Embryonic facial prominence (tissue), 1 donor: Measurements from ENCODE around the gene FAF1.

ENCODE experiments used
- DNase-seq: peaks from one replicate; pipeline ENCODE4 v3.0.0-alpha.2; 2016; ENCODE audit errors: extremely low spot score

The FAF1 gene

GRCh38 chr1:50417946-50418599 is 542.0 kb downstream of the FAF1 start:
- DNase-seq: no peak

GRCh38 chr1:50417507-50417906 is 542.6 kb downstream of the FAF1 start:
- DNase-seq: no peak

- no peak for DNase-seq
Observed at GRCh38 chr1:50416553-50417453, 543.3 kb downstream of the FAF1 start.

GRCh38 chr1:50416150-50416527 is 543.9 kb downstream of the FAF1 start:
- no peak for DNase-seq

- no peak for DNase-seq
Observed at GRCh38 chr1:50415235-50416149, 544.6 kb downstream of the FAF1 start.

- DNase-seq: no peak
Observed at GRCh38 chr1:50414853-50415234, 545.2 kb downstream of the FAF1 start.

- no peak for DNase-seq
Observed at GRCh38 chr1:50412813-50413476, 547.1 kb downstream of the FAF1 start.

- DNase-seq: no peak
Observed at GRCh38 chr1:50405814-50406213, 554.3 kb downstream of the FAF1 start.

- DNase-seq: no peak
Observed at GRCh38 chr1:50393522-50394120, 566.4 kb downstream of the FAF1 start.
